ENCODE measurements around the gene ARSK. TPM values are rescaled to one million over a fixed set of nuclear protein-coding genes. Genes with fewer than 3 reads are reported as not detected.
"Not testable (repeated sequence)": the region's sequence is repeated elsewhere in the genome, so short reads cannot be mapped to it uniquely, and the experiment has no call there.

The ARSK gene
- total RNA-seq, 1 experiment from 2014 or later, result 8.5 TPM

DNA sequence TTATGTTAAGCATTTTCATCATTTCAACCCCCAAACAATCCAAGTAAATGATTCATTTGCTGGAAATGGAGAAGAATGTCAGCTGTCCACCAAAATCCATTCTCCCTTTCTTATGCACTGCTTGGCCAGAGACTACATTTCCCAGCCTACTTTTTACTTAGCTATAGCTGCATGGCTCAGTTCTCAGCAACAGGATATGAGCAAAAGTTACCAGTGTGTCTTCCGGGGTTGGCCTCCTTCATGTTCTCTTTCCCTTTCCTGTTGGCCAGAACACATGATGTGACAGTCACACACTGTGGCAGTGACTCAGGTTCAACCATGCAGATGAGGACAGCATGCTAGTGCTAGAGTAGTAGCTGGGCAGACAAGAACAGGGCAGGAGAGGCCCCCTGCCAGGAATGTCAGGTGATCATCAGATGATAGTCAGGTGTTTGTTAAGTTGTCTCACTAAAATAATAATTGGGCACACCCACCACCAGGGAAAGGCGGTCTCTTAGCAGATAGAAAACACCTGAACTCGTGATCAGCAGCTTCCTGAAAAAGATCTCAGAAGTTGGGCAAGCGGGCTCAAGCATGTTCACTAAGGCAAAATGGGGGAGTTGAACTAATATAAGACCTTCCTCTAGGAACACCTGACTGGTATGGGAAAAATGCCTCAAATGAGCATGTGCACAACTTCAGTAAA lies 77.2 kb downstream of the ARSK start:
- Histone ChIP-seq H3K79me2 (ENCODE audit: insufficient read depth, low read length) (no peaks in the 10 kb centered on the region), H2BK15ac (ENCODE audit: low read depth, low read length) (no peak overlapping the region), H3K9ac (ENCODE audit: extremely low read depth, insufficient read length, low read length) (no peak overlapping the region), H3K4me1 (ENCODE audit: insufficient read depth, low read length) (no peaks in the 10 kb centered on the region), H3K18ac (ENCODE audit: insufficient read length, low read depth, low read length) (no peak overlapping the region), H4K8ac (replicated peaks; ENCODE audit: insufficient read length, low read depth, low read length) (no peak overlapping the region), H3K4me2 (ENCODE audit: insufficient read depth, insufficient read length, low read length) (no peak overlapping the region), H3K14ac (ENCODE audit: insufficient read depth, low read length) (no peak overlapping the region), H3K4ac (ENCODE audit: low read depth, low read length) (no peak overlapping the region), H3K27ac (ENCODE audit: insufficient read length, low read depth, low read length) (no peak overlapping the region), H2BK12ac (ENCODE audit: insufficient read length, low read depth, low read length) (no peak overlapping the region), H3T11ph (ENCODE audit: low read length) (no peak overlapping the region), H2BK120ac (ENCODE audit: low read depth, low read length, poor library complexity, severe bottlenecking) (no peak overlapping the region), H2AK5ac (ENCODE audit: insufficient read length, low read length) (no peak overlapping the region), H2BK20ac (ENCODE audit: low read depth, low read length, poor library complexity, severe bottlenecking) (no peak overlapping the region), H2AFZ (ENCODE audit: low read length) (no peak overlapping the region), H3K27me3 (ENCODE audit: insufficient read depth, low read length) (no peaks in the 10 kb centered on the region), H2BK5ac (ENCODE audit: insufficient read length, low read length) (no peak overlapping the region), H3K56ac (ENCODE audit: insufficient read length, low read depth, low read length) (no peak overlapping the region), H3K23me2 (ENCODE audit: insufficient read length, low read depth, low read length, poor library complexity, severe bottlenecking) (no peaks in the 10 kb centered on the region), H3K23ac (ENCODE audit: insufficient read length, low read depth, low read length) (no peak overlapping the region), H4K5ac (ENCODE audit: insufficient read length, low read depth, low read length) (no peak overlapping the region), H4K20me1 (ENCODE audit: control insufficient read depth, insufficient read depth, insufficient read length) (no peaks in the 10 kb centered on the region), H3K79me1 (ENCODE audit: insufficient read depth, low read depth, low read length, poor library complexity, severe bottlenecking) (no peaks in the 10 kb centered on the region), H3K9me3 (ENCODE audit: control insufficient read depth, low read depth, low read length) (peaks cover 20% of the 10 kb centered on the region), H4K91ac (ENCODE audit: insufficient read length, low read depth, low read length) (no peak overlapping the region)
- Mint-ChIP-seq H3K9me3 (peaks cover 26 to 28% of the 10 kb centered on the region in 2 experiments), H3K4me3 (no peak overlapping the region), H3K36me3 (ENCODE audit: insufficient read depth in 1 of 3, low read depth in 3 of 3) (peaks cover 16 to 30% (median 20%) of the 10 kb centered on the region in 3 experiments), H3K27ac (no peak overlapping the region), H3K27me3 (ENCODE audit: low read depth) (peaks cover 3% of the 10 kb centered on the region; the same call in 1 of the 2 replicates), H3K4me1 (peaks cover 0 to 6% of the 10 kb centered on the region in 2 experiments; a peak in 1 of 4 replicates)
- no peak for DNase-seq
- no CpG with 5 or more reads among the region's 4 CpGs for WGBS (ENCODE audit: extremely low coverage, insufficient read length, low lambda C conversion rate)
- TF ChIP-seq, protein P1, sequence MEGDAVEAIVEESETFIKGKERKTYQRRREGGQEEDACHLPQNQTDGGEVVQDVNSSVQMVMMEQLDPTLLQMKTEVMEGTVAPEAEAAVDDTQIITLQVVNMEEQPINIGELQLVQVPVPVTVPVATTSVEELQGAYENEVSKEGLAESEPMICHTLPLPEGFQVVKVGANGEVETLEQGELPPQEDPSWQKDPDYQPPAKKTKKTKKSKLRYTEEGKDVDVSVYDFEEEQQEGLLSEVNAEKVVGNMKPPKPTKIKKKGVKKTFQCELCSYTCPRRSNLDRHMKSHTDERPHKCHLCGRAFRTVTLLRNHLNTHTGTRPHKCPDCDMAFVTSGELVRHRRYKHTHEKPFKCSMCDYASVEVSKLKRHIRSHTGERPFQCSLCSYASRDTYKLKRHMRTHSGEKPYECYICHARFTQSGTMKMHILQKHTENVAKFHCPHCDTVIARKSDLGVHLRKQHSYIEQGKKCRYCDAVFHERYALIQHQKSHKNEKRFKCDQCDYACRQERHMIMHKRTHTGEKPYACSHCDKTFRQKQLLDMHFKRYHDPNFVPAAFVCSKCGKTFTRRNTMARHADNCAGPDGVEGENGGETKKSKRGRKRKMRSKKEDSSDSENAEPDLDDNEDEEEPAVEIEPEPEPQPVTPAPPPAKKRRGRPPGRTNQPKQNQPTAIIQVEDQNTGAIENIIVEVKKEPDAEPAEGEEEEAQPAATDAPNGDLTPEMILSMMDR (conservative IDR thresholded peaks at IDR 0.05), result no peak

DNA sequence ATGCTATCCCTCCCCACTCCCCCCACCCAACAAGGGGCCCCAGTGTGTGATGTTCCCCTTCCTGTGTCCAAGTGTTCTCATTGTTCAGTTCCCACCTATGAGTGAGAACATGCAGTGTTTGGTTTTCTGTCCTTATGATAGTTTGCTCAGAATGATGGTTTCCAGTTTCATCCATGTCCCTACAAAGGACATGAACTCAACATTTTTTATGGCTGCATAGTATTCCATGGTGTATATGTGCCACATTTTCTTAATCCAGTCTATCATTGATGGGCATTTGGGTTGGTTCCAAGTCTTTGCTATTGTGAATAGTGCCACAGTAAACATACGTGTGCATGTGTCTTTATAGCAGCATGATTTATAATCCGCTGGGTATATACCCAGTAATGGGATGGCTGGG lies 78.0 kb downstream of the ARSK start:
- H3K4me1 ChIP-seq (ENCODE audit: insufficient read depth, low read length); H4K91ac ChIP-seq (ENCODE audit: insufficient read length, low read depth, low read length); H3T11ph ChIP-seq (ENCODE audit: low read length); H4K20me1 ChIP-seq (ENCODE audit: control insufficient read depth, insufficient read depth, insufficient read length); H2BK20ac ChIP-seq (ENCODE audit: low read depth, low read length, poor library complexity, severe bottlenecking); H3K56ac ChIP-seq (ENCODE audit: insufficient read length, low read depth, low read length); H3K27me3 ChIP-seq (ENCODE audit: insufficient read depth, low read length); H4K8ac ChIP-seq (replicated peaks; ENCODE audit: insufficient read length, low read depth, low read length); H3K4ac ChIP-seq (ENCODE audit: low read depth, low read length); H3K4me1 Mint-ChIP-seq; H3K27ac Mint-ChIP-seq; DNase-seq; H3K79me2 ChIP-seq (ENCODE audit: insufficient read depth, low read length); H3K4me2 ChIP-seq (ENCODE audit: insufficient read depth, insufficient read length, low read length); H4K5ac ChIP-seq (ENCODE audit: insufficient read length, low read depth, low read length); H3K18ac ChIP-seq (ENCODE audit: insufficient read length, low read depth, low read length); H2BK12ac ChIP-seq (ENCODE audit: insufficient read length, low read depth, low read length); H2AFZ ChIP-seq (ENCODE audit: low read length); H3K27me3 Mint-ChIP-seq (ENCODE audit: low read depth); H2AK5ac ChIP-seq (ENCODE audit: insufficient read length, low read length); H3K9ac ChIP-seq (ENCODE audit: extremely low read depth, insufficient read length, low read length); H3K4me3 Mint-ChIP-seq; H3K79me1 ChIP-seq (ENCODE audit: insufficient read depth, low read depth, low read length, poor library complexity, severe bottlenecking); H2BK15ac ChIP-seq (ENCODE audit: low read depth, low read length); H3K27ac ChIP-seq (ENCODE audit: insufficient read length, low read depth, low read length); H3K14ac ChIP-seq (ENCODE audit: insufficient read depth, low read length); H2BK5ac ChIP-seq (ENCODE audit: insufficient read length, low read length); H3K23ac ChIP-seq (ENCODE audit: insufficient read length, low read depth, low read length); H3K23me2 ChIP-seq (ENCODE audit: insufficient read length, low read depth, low read length, poor library complexity, severe bottlenecking); H2BK120ac ChIP-seq (ENCODE audit: low read depth, low read length, poor library complexity, severe bottlenecking): not testable (repeated sequence)
- peaks cover 16% of the 10 kb centered on the region for H3K9me3 ChIP-seq (ENCODE audit: control insufficient read depth, low read depth, low read length)
- peaks cover 11 to 25% (median 14%) of the 10 kb centered on the region in 3 experiments for H3K36me3 Mint-ChIP-seq (ENCODE audit: insufficient read depth in 1 of 3, low read depth in 3 of 3)
- peaks cover 21 to 22% of the 10 kb centered on the region in 2 experiments for H3K9me3 Mint-ChIP-seq
- no CpG with 5 or more reads among the region's 2 CpGs for WGBS (ENCODE audit: extremely low coverage, insufficient read length, low lambda C conversion rate)

Measured in H9 (cell line).